Pancreas (tissue), 10 donors: ENCODE results near the gene DYRK1A. TPM values are rescaled to one million over a fixed set of nuclear protein-coding genes. Genes with fewer than 3 reads are reported as not detected.
A peak's percentile ranks its signal among the peaks of the same experiment; 100 is the strongest.
"Not testable (repeated sequence)": the region's sequence is repeated elsewhere in the genome, so short reads cannot be mapped to it uniquely, and the experiment has no call there.

ENCODE experiments used
- ATAC-seq, 4 donors: fragments of 200-7000 bp; cut with Tn5 transposase; one replicate each; pipeline versions ENCODE4 v1.8.0 to v1.9.1; 2020; ENCODE audit warnings: mild to moderate bottlenecking in 4 of 4, moderate library complexity in 4 of 4
- DNase-seq, 6 donors: peaks; one replicate each; pipeline ENCODE4 v3.0.0-alpha.2; 2020
- FAIRE-seq: peaks from 2 replicates; lab custom pipeline; 2012; peaks lifted over from hg19 to GRCh38; lab: Jason Lieb, UNC
- H3K27ac ChIP-seq, 4 donors: fragments of 200-600 bp; sonication (generic); 1 replicate in 3 of 4; 2 replicates in 1 of 4; pipeline versions ENCODE4 v1.5.0 to v1.8.0; 2020
- H3K27me3 ChIP-seq, 4 donors: fragments of 200-600 bp; one replicate each; pipeline ENCODE4 v1.8.0; 2021
- H3K36me3 ChIP-seq, 3 donors: fragments of 200-600 bp; sonication (generic) in 1 of 3; one replicate each; pipeline versions ENCODE4 v1.5.0 to v1.8.0; 2020 to 2021
- H3K4me1 ChIP-seq, 3 donors: fragments of 200-600 bp; one replicate each; pipeline ENCODE4 v1.8.0; 2021
- H3K4me3 ChIP-seq, 4 donors: fragments of 200-600 bp; sonication (generic) in 2 of 4; one replicate each; pipeline versions ENCODE4 v1.5.0 to v1.8.0; 2020 to 2021
- H3K9me3 ChIP-seq, 4 donors: fragments of 200-600 bp; one replicate each; pipeline ENCODE4 v1.8.0; 2021
- CTCF ChIP-seq, 4 donors: fragments of 200-600 bp; sonication (generic) in 3 of 4; IDR thresholded peaks; one replicate each; pipeline versions ENCODE4 v1.5.0 to v1.8.0; 2021; ENCODE audit warnings: antibody characterized with exemption in 4 of 4
- WGBS, 2 donors: extraction: QIAGEN DNeasy Blood & Tissue Kit; methylation state at CpG; one replicate each; pipeline ENCODE4 v1.1.7; 2013; 5-methylcytosine and 5-hydroxymethylcytosine counted together
- intact Hi-C, 3 donors: fragments of 100-400 bp; cut with DNase I; formaldehyde crosslinking; loops; one replicate each; pipeline versions ENCODE4 v1.11.1 to v1.14.2; 2022
- polyA plus RNA-seq, 2 donors: library from polyadenylated mRNA; stranded (reverse); fragments of 200-250 nt; gene quantifications; one replicate each; pipeline ENCODE4 v1.2.3, GENCODE V29; 2013
- total RNA-seq, 6 donors: library from RNA; stranded (reverse); fragmentation: NEBNext Ultra II Directional in 4 of 6; extraction: Animal tissue kit (Norgen Biotek cat#: 25700) in 4 of 6; gene quantifications; one replicate each; pipeline versions ENCODE4 v1.2.1 to v1.2.4, GENCODE V29; 2021 to 2023
- donor health status: healthy with polysubstance abuse.
- donor health status: DM: no; HTN: no; CAD: no; lungs with moderate emphysema.
- donor health status: DM: no; HTN: no; CAD: no.
- donor health status: control.
- donor health status: control.
- donor health status: Bipolar disorder and iron deficiency.
- donor health status: DM: yes; HTN: yes; CAD: no.
- donor health status: DM: no; HTN: no; CAD: no.
- donor health status: DM: no; HTN: no; CAD: no.
- donor health status: DM: yes; HTN: yes; CAD: no.

DYRK1A gene
- total RNA-seq = 10 to 100 TPM; 20.4 to 37.9 (median 23.2) TPM
- polyA plus RNA-seq = 10 to 100 TPM; 10.4 to 15.5 TPM

GRCh38 chr21:37366482-37367316 is at the start of gene DYRK1A:
TSS of gene DYRK1A (plus strand) at chr21:37366773. CDS start at chr21:37420375, 53,602 bp downstream.
- Histone ChIP-seq H3K4me1 (peaks cover 17 to 32% (median 24%) of the 10 kb centered on the region in 3 donors), H3K9me3 (no peaks in the 10 kb centered on the region), H3K27me3 (no peaks in the 10 kb centered on the region), H3K27ac (peak within 1 kb of the TSS; percentile 98 to 100 (median 100)), H3K4me3 (peak within 1 kb of the TSS; percentile 80 to 98 (median 89)), H3K36me3 (no peaks in the 10 kb centered on the region)
- FAIRE-seq (no peak), ATAC-seq (peak; percentile 89 to 95 (median 89)), DNase-seq (peak; percentile 94 to 100 (median 99))
- TF ChIP-seq CTCF (IDR thresholded peaks at IDR 0.05) = no peak
- 1% methylated on average over 61 to 92 of the region's 92 CpGs for WGBS, 2 donors
- intact Hi-C loops = loop anchor here in 2 of 3 donors (5.0 to 10.0 kb wide), 2 partner anchors 99 to 102 kb away; partner anchors contain the start of gene VPS26C (in 2 of the 2)

GRCh38 chr21:37319551-37319950 is 47.0 kb upstream of the DYRK1A start:
- Histone ChIP-seq H3K27me3 (no peaks in the 10 kb centered on the region), H3K4me3 (no peak overlapping the region), H3K27ac (no peak overlapping the region), H3K36me3 (no peaks in the 10 kb centered on the region), H3K9me3 (no peaks in the 10 kb centered on the region), H3K4me1 (no peaks in the 10 kb centered on the region)
- no peak for TF ChIP-seq CTCF (IDR thresholded peaks at IDR 0.05)
- intact Hi-C loops = no loop called here
- FAIRE-seq = no peak
- DNase-seq = no peak
- WGBS, 2 donors = 81 to 86% methylated on average over 2 of the region's 2 CpGs
- no peak for ATAC-seq

GRCh38 chr21:37322084-37322483 is 44.5 kb upstream of the DYRK1A start:
- DNase-seq (no peak), FAIRE-seq (no peak), ATAC-seq (no peak)
- no peaks in the 10 kb centered on the region for H3K9me3 ChIP-seq
- H3K4me3 ChIP-seq = no peak overlapping the region
- intact Hi-C loops = no loop called here
- H3K27me3 ChIP-seq = no peaks in the 10 kb centered on the region
- H3K27ac ChIP-seq = no peak overlapping the region
- WGBS, 2 donors = 79 to 82% methylated on average over 5 of the region's 5 CpGs
- TF ChIP-seq CTCF (IDR thresholded peaks at IDR 0.05) = no peak
- H3K36me3 ChIP-seq = no peaks in the 10 kb centered on the region
- no peaks in the 10 kb centered on the region for H3K4me1 ChIP-seq

GRCh38 chr21:37324558-37324957 is 42.0 kb upstream of the DYRK1A start:
- Histone ChIP-seq H3K36me3 (no peaks in the 10 kb centered on the region), H3K4me1 (no peaks in the 10 kb centered on the region), H3K9me3 (no peaks in the 10 kb centered on the region), H3K27me3 (no peaks in the 10 kb centered on the region), H3K27ac (no peak overlapping the region), H3K4me3 (no peak overlapping the region)
- intact Hi-C loops = no loop called here
- DNase-seq = no peak
- no peak for ATAC-seq
- TF ChIP-seq CTCF (IDR thresholded peaks at IDR 0.05) = no peak
- no peak for FAIRE-seq
- 89 to 94% methylated on average over 2 of the region's 2 CpGs for WGBS, 2 donors

GRCh38 chr21:37328147-37328546 is 38.4 kb upstream of the DYRK1A start:
- WGBS, 2 donors = 89 to 94% methylated on average over 7 of the region's 7 CpGs

More at GRCh38 chr21:37328147-37328546, 38.4 kb upstream of the DYRK1A start:
- H3K36me3 ChIP-seq, H3K27me3 ChIP-seq, intact Hi-C loops, H3K4me1 ChIP-seq, H3K9me3 ChIP-seq, ATAC-seq, H3K27ac ChIP-seq, DNase-seq, H3K4me3 ChIP-seq, FAIRE-seq: not testable (repeated sequence)
